ENCODE measurements around the gene KCNH5. TPM values are rescaled to one million over a fixed set of nuclear protein-coding genes. Genes with fewer than 3 reads are reported as not detected.
"Not testable (repeated sequence)": the region's sequence is repeated elsewhere in the genome, so short reads cannot be mapped to it uniquely, and the experiment has no call there.

KCNH5 gene
- total RNA-seq, 2 donors from 2014 or later: not detected

DNA sequence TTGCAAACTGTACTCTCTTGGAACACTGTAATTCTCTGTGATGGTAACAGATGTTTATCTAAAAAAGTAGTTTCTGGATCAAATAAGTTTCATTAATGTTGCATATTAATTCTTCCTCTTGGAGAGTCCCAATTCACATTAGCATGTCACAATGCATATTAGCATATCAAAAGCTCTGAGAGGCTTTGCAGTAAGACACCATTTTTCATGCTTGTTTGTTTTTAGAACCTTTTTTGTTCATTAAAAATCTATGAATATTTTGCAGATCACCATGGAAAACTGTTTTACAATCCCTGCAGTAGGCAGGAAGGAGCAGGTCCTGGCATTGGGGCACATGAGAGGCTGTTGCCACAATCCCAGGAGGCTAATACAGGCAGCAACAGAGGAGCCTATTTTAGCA lies 180.7 kb downstream of the KCNH5 start:
- H3K27me3 ChIP-seq (replicated peaks; ENCODE audit: insufficient read depth): no peaks in the 10 kb centered on the region
- no peaks in the 10 kb centered on the region for H3K4me1 ChIP-seq (ENCODE audit: control insufficient read depth in 1 of 2, low read depth in 2 of 2)
- H3K27ac ChIP-seq: no peak overlapping the region
- DNase-seq (ENCODE audit: low spot score) (no peak), ATAC-seq (ENCODE audit: insufficient number of reproducible peaks, low FRiP score, low read depth) (no peak)
- no peaks in the 10 kb centered on the region for H3K9me3 ChIP-seq
- TF ChIP-seq, protein P1, sequence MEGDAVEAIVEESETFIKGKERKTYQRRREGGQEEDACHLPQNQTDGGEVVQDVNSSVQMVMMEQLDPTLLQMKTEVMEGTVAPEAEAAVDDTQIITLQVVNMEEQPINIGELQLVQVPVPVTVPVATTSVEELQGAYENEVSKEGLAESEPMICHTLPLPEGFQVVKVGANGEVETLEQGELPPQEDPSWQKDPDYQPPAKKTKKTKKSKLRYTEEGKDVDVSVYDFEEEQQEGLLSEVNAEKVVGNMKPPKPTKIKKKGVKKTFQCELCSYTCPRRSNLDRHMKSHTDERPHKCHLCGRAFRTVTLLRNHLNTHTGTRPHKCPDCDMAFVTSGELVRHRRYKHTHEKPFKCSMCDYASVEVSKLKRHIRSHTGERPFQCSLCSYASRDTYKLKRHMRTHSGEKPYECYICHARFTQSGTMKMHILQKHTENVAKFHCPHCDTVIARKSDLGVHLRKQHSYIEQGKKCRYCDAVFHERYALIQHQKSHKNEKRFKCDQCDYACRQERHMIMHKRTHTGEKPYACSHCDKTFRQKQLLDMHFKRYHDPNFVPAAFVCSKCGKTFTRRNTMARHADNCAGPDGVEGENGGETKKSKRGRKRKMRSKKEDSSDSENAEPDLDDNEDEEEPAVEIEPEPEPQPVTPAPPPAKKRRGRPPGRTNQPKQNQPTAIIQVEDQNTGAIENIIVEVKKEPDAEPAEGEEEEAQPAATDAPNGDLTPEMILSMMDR (IDR thresholded peaks at IDR 0.05): no peak
- H3K36me3 ChIP-seq: no peaks in the 10 kb centered on the region
- no peak overlapping the region for H3K4me3 ChIP-seq

DNA sequence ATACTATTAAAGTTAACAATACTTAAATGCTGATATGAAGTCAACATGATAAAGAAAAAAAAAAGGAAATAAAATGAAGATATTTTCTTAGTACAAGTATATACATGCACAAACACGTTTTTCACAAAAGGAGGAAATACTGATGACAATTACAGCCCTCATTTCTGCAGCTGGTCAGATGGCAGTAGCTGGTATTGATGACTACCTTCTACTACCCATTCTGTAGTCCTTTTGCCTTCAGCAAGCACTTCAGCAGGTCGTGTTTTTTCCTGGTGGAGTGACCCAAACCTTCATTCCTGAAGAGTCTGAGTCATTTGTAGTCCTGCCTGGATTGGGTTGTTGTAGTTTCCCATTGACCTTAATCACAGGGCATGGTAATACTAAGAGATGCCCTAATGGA lies 187.2 kb downstream of the KCNH5 start:
- DNase-seq (ENCODE audit: low spot score); H3K9me3 ChIP-seq; H3K4me1 ChIP-seq (ENCODE audit: control insufficient read depth in 1 of 2, low read depth in 2 of 2); H3K27ac ChIP-seq; H3K36me3 ChIP-seq; ATAC-seq (ENCODE audit: insufficient number of reproducible peaks, low FRiP score, low read depth); H3K4me3 ChIP-seq; H3K27me3 ChIP-seq (replicated peaks; ENCODE audit: insufficient read depth): not testable (repeated sequence)

DNA sequence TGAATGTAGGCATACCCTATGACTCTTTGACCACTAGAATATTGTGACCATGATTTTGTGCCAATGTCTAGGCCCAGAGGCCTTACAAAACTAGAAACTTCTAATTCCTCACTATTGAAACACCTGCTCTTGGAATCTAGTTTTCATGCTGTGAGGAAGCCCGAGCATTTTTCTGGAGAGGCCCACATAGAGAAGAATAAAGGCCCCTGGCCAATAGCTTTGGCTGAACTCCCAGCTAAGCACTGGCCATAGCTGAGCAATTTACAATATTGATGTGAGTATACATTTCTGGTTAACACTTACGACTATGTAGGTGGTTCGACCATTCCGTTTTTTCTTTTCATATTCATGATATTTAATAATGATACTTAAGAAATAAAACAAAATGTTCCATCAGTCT lies 190.3 kb downstream of the KCNH5 start:
- TF ChIP-seq, protein P1 (IDR thresholded peaks at IDR 0.05): no peak
- Histone ChIP-seq H3K36me3 (no peaks in the 10 kb centered on the region), H3K4me3 (no peak overlapping the region), H3K4me1 (ENCODE audit: control insufficient read depth in 1 of 2, low read depth in 2 of 2) (no peaks in the 10 kb centered on the region), H3K9me3 (no peaks in the 10 kb centered on the region), H3K27me3 (replicated peaks; ENCODE audit: insufficient read depth) (no peaks in the 10 kb centered on the region), H3K27ac (no peak overlapping the region)
- DNase-seq (ENCODE audit: low spot score) (no peak), ATAC-seq (ENCODE audit: insufficient number of reproducible peaks, low FRiP score, low read depth) (no peak)

DNA sequence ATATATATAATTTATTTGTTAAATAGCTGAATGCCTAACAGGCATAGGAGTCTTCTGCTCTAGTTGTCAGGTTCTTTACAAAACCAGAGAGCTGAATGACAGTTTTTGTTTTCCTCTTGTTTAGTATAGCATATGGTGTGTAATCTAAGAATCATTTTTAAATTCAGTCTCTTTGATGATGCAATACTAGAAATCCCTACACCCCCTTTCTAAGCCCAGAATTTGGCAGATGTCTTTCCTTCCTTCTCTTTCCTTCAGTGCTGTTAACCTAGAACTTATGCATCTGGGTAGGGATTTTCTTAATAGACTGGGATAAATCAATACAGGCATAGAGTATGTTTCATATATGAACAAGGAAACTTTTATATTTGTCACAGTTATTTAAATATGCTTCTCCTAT lies 198.1 kb downstream of the KCNH5 start:
- DNase-seq (ENCODE audit: low spot score) (no peak), ATAC-seq (ENCODE audit: insufficient number of reproducible peaks, low FRiP score, low read depth) (no peak)
- Histone ChIP-seq H3K4me3 (no peak overlapping the region), H3K36me3 (no peaks in the 10 kb centered on the region), H3K4me1 (ENCODE audit: control insufficient read depth in 1 of 2, low read depth in 2 of 2) (no peaks in the 10 kb centered on the region), H3K27ac (no peak overlapping the region), H3K27me3 (replicated peaks; ENCODE audit: insufficient read depth) (no peaks in the 10 kb centered on the region), H3K9me3 (no peaks in the 10 kb centered on the region)
- TF ChIP-seq, protein P1 (IDR thresholded peaks at IDR 0.05): no peak

DNA sequence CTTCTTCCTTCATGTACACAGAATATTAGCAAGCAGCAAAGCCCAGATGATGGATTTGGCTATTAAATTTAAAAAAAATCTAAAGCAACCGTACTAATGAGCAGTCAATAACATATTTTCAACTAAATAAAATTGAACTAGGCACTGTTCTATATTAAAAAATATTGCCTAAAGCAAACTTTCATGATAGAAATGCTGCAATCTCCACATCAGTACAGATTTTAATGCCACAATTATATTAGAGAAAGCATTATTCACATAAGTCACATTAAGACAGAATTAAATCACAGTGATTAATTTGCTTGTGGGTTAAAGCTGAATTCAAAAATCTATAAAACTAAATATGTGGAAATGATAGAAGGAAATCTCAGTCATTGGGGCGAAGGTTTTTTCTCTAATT lies 200.7 kb downstream of the KCNH5 start:
- no peak overlapping the region for H3K27ac ChIP-seq
- TF ChIP-seq, protein P1 (IDR thresholded peaks at IDR 0.05): no peak
- DNase-seq (ENCODE audit: low spot score) (no peak), ATAC-seq (ENCODE audit: insufficient number of reproducible peaks, low FRiP score, low read depth) (no peak)
- H3K9me3 ChIP-seq: no peaks in the 10 kb centered on the region
- no peaks in the 10 kb centered on the region for H3K27me3 ChIP-seq (replicated peaks; ENCODE audit: insufficient read depth)
- H3K36me3 ChIP-seq: no peaks in the 10 kb centered on the region
- H3K4me3 ChIP-seq: no peak overlapping the region
- no peaks in the 10 kb centered on the region for H3K4me1 ChIP-seq (ENCODE audit: control insufficient read depth in 1 of 2, low read depth in 2 of 2)

DNA sequence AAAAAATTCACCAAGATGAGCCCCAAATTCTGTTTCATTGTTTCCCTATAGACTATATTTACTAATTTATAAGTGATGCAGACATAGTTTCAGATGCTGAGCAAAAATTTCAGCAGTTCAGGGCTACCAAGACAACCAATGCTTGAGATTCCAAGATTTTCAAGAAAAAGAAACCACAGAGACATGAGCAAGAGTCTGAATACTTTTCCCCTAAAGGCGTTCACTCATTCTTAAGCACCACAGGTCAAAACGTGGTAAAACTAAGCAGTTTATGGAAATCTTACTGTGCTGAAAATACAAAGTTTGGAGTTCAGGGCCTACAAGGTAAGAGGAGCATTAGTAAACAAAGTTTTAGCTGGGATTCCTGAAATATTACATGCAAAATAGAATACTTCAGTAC lies 221.2 kb downstream of the KCNH5 start:
- TF ChIP-seq, protein P1 (IDR thresholded peaks at IDR 0.05): no peak
- H3K4me1 ChIP-seq (ENCODE audit: control insufficient read depth in 1 of 2, low read depth in 2 of 2): no peaks in the 10 kb centered on the region
- H3K4me3 ChIP-seq: no peak overlapping the region
- no peak overlapping the region for H3K27ac ChIP-seq
- H3K27me3 ChIP-seq (replicated peaks; ENCODE audit: insufficient read depth): no peaks in the 10 kb centered on the region
- no peaks in the 10 kb centered on the region for H3K36me3 ChIP-seq
- no peak for DNase-seq (ENCODE audit: low spot score)
- ATAC-seq (ENCODE audit: insufficient number of reproducible peaks, low FRiP score, low read depth): no peak
- H3K9me3 ChIP-seq: no peaks in the 10 kb centered on the region

Measured in thoracic aorta (tissue), 2 donors.